ENCODE data around the gene LGALS9. TPM values are rescaled to one million over a fixed set of nuclear protein-coding genes. Genes with fewer than 3 reads are reported as not detected.

The LGALS9 gene
- total and polyA plus RNA-seq, 2 donors (not counting 3 experiments of a cell fraction or from before 2014, with no cell fraction given), result 52.4 to 65.2 TPM

DNA sequence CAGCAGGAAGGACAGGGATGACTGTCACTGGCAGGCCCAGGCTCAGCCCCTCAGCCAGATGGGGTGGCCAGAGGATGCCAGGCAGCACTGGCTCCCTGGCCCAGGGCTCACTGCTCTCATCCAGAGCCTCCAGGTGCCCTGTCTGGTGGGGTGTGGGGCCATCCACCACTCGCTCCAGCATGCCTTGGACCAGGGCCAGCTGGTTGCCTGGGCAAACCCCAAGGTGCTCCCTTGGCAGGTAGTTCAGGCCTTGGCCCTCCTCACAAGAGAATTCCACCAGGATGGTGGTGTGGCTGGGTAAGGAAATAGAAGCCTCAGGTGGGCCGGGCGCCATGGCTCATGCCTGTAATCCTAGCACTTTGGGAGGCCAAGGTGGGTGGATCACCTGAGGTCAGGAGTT lies 29.4 kb downstream of the LGALS9 start:
- H2AFZ ChIP-seq (ENCODE audit: low read depth, low read length), result no peak overlapping the region
- ChIA-PET CTCF (no interaction called here), POLR2A (no interaction called here)
- FAIRE-seq, result no peak
- no peaks in the 10 kb centered on the region for H3K79me2 ChIP-seq (ENCODE audit: control insufficient read depth, insufficient read depth, low read length)
- H3K36me3 ChIP-seq (ENCODE audit: control insufficient read depth in 2 of 2, extremely low read depth in 1 of 2, insufficient read depth in 2 of 2, low read length in 2 of 2), result no peaks in the 10 kb centered on the region
- BruUV-seq (replicated peaks), result no TSS peak
- no peak overlapping the region for H3K9ac ChIP-seq (replicated peaks; ENCODE audit: extremely low read depth, insufficient read depth, low read length)
- no peak overlapping the region for H3K4me3 ChIP-seq (replicated peaks in 1 of 3; ENCODE audit: insufficient read depth in 1 of 3, low read depth in 1 of 3, low read length in 3 of 3)
- TF ChIP-seq JUN (IDR thresholded peaks at IDR 0.05; ENCODE audit: borderline replicate concordance, insufficient read depth, insufficient read length, low read depth) (no peak), FOS (IDR thresholded peaks at IDR 0.05; ENCODE audit: borderline replicate concordance, insufficient read depth, low read length) (no peak), EZH2 (IDR thresholded peaks at IDR 0.05; ENCODE audit: borderline replicate concordance, low read depth, low read length, severe bottlenecking) (no peak), POLR2A (IDR thresholded peaks at IDR 0.05; ENCODE audit: low read depth, low read length) (no peak), MYC (IDR thresholded peaks at IDR 0.05; ENCODE audit: low read depth, low read length) (no peak), POLR2AphosphoS5 (IDR thresholded peaks at IDR 0.05; ENCODE audit: insufficient read depth, low read depth, low read length) (no peak), GATA2 (IDR thresholded peaks at IDR 0.05; ENCODE audit: insufficient read depth, insufficient read length, low read depth, low read length) (no peak)
- TF ChIP-seq, protein P1, sequence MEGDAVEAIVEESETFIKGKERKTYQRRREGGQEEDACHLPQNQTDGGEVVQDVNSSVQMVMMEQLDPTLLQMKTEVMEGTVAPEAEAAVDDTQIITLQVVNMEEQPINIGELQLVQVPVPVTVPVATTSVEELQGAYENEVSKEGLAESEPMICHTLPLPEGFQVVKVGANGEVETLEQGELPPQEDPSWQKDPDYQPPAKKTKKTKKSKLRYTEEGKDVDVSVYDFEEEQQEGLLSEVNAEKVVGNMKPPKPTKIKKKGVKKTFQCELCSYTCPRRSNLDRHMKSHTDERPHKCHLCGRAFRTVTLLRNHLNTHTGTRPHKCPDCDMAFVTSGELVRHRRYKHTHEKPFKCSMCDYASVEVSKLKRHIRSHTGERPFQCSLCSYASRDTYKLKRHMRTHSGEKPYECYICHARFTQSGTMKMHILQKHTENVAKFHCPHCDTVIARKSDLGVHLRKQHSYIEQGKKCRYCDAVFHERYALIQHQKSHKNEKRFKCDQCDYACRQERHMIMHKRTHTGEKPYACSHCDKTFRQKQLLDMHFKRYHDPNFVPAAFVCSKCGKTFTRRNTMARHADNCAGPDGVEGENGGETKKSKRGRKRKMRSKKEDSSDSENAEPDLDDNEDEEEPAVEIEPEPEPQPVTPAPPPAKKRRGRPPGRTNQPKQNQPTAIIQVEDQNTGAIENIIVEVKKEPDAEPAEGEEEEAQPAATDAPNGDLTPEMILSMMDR (IDR thresholded peaks at IDR 0.05; ENCODE audit: extremely low read depth in 1 of 2, insufficient read depth in 1 of 2, low read depth in 1 of 2, low read length in 2 of 2), result no peak
- TF ChIP-seq, protein P2, sequence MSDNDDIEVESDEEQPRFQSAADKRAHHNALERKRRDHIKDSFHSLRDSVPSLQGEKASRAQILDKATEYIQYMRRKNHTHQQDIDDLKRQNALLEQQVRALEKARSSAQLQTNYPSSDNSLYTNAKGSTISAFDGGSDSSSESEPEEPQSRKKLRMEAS (IDR thresholded peaks at IDR 0.05; ENCODE audit: insufficient read depth, insufficient read length), result no peak
- H4K20me1 ChIP-seq (replicated peaks; ENCODE audit: control insufficient read depth, extremely low read depth, insufficient read depth, low read length), result no peaks in the 10 kb centered on the region
- H3K27me3 ChIP-seq (ENCODE audit: control insufficient read depth in 2 of 2, insufficient read depth in 2 of 2, low read length in 2 of 2), result no peaks in the 10 kb centered on the region
- H3K4me1 ChIP-seq (ENCODE audit: control insufficient read depth, extremely low read depth, insufficient read depth, low read length), result no peaks in the 10 kb centered on the region
- no peaks in the 10 kb centered on the region for H3K9me1 ChIP-seq (replicated peaks; ENCODE audit: control insufficient read depth, extremely low read depth, insufficient read depth, low read length)
- H3K27ac ChIP-seq (ENCODE audit: insufficient read depth, low read depth, low read length), result no peak overlapping the region
- dilution Hi-C loops (cut with MboI; ENCODE audit: extremely low pct_ligation_motif_present, low sequenced_read_pairs), result no loop called here
- intact Hi-C loops (cut with micrococcal nuclease), result no loop called here
- no peak for DNase-seq (ENCODE audit: low read depth, low spot score)
- no peaks in the 10 kb centered on the region for H3K9me3 ChIP-seq (replicated peaks; ENCODE audit: control insufficient read depth, insufficient read depth, low read length)
- H3K4me2 ChIP-seq (ENCODE audit: insufficient read depth, low read length), result no peak overlapping the region

Data from endothelial cell of umbilical vein (primary cell).